T-cell (primary cell): ENCODE measurements around the gene TAL2. TPM values are rescaled to one million over a fixed set of nuclear protein-coding genes. Genes with fewer than 3 reads are reported as not detected.

Source experiments
- ATAC-seq, 4 experiments: fragments of 200-7000 bp in 3 of 4; fragments of 150-1000 bp in 1 of 4; cut with Tn5 transposase; replicated peaks in 1 of 4; 1 replicate in 3 of 4; 2 replicates in 1 of 4; pipeline ENCODE4 v1.10.0; 2021; ENCODE audit warnings: moderate library complexity in 3 of 4, mild to moderate bottlenecking in 2 of 4, moderate number of reproducible peaks in 1 of 4
- CTCF ChIA-PET, 2 donors: fragments of 300-600 bp; sonication (Branson Sonifier 250); formaldehyde crosslinking; loops; one replicate each; lab custom pipeline; 2022; ENCODE audit warnings: antibody characterized with exemption in 2 of 2; lab: Charles Lee
- POLR2A ChIA-PET, 2 donors: fragments of 300-600 bp; sonication (Branson Sonifier 250); formaldehyde crosslinking; loops; one replicate each; lab custom pipeline; 2022; ENCODE audit warnings: antibody characterized with exemption in 2 of 2; lab: Charles Lee
- DNase-seq, 35 experiments: peaks; one replicate each; pipeline versions ENCODE4 v3.0.0 to v3.0.0-alpha.2; 2013 to 2023
- H3K27ac ChIP-seq: one replicate; pipeline ENCODE4 v1.5.1; 2013; ENCODE audit warnings: low read length
- H3K27me3 ChIP-seq, 2 experiments: replicated peaks in 1 of 2; 1 replicate in 1 of 2; 2 replicates in 1 of 2; pipeline versions ENCODE4 v1.6.1 to v1.7.0; 2013; ENCODE audit warnings: low read length in 1 of 2, mixed read lengths in 1 of 2; ENCODE audit not compliant: control insufficient read depth in 2 of 2, insufficient read depth in 2 of 2; ENCODE audit errors: extremely low read depth in 1 of 2
- H3K36me3 ChIP-seq, 2 donors: 1 replicate in 1 of 2; 2 replicates in 1 of 2; pipeline versions ENCODE4 v1.6.1 to v1.7.0; 2013; ENCODE audit warnings: low read length in 1 of 2; ENCODE audit not compliant: control insufficient read depth in 2 of 2, insufficient read depth in 1 of 2; ENCODE audit errors: extremely low read depth in 1 of 2
- H3K4me1 ChIP-seq, 2 experiments: 1 replicate in 1 of 2; 2 replicates in 1 of 2; pipeline versions ENCODE4 v1.6.1 to v1.7.0; 2013; ENCODE audit warnings: low read length in 2 of 2, mixed read lengths in 1 of 2; ENCODE audit not compliant: insufficient read depth in 2 of 2, control insufficient read depth in 1 of 2; ENCODE audit errors: extremely low read depth in 1 of 2
- H3K4me3 ChIP-seq, 2 donors: 1 replicate in 1 of 2; 2 replicates in 1 of 2; pipeline versions ENCODE4 v1.5.1 to v1.7.0; 2013; ENCODE audit warnings: mild to moderate bottlenecking in 2 of 2, low read length in 1 of 2, moderate library complexity in 1 of 2; ENCODE audit not compliant: control insufficient read depth in 1 of 2; ENCODE audit errors: extremely low read depth in 1 of 2
- H3K9me3 ChIP-seq: 2 replicates; pipeline ENCODE4 v1.7.0; 2013
- H3K27ac Mint-ChIP-seq, 2 donors: one replicate each; pipeline ENCODE4 v1.8.0; 2020 to 2021; ENCODE audit warnings: mild to moderate bottlenecking in 2 of 2, mixed read lengths in 2 of 2
- H3K27me3 Mint-ChIP-seq, 2 donors: one replicate each; pipeline ENCODE4 v1.8.0; 2021 to 2022; ENCODE audit warnings: mixed read lengths in 2 of 2
- H3K36me3 Mint-ChIP-seq: one replicate; pipeline ENCODE4 v1.8.0; 2021; ENCODE audit warnings: mixed read lengths
- H3K4me1 Mint-ChIP-seq, 3 donors: one replicate each; pipeline ENCODE4 v1.8.0; 2020 to 2022; ENCODE audit warnings: mixed read lengths in 3 of 3, mild to moderate bottlenecking in 1 of 3
- H3K4me3 Mint-ChIP-seq, 3 donors: one replicate each; pipeline ENCODE4 v1.8.0; 2020 to 2022; ENCODE audit warnings: mild to moderate bottlenecking in 3 of 3, mixed read lengths in 3 of 3, moderate library complexity in 3 of 3
- H3K9me3 Mint-ChIP-seq, 3 donors: one replicate each; pipeline ENCODE4 v1.8.0; 2020 to 2022; ENCODE audit warnings: mixed read lengths in 3 of 3
- WGBS: methylation state at CpG from one replicate; pipeline ENCODE4 v1.1.5; 2013; ENCODE audit warnings: missing lambda C conversion rate; ENCODE audit not compliant: insufficient coverage; 5-methylcytosine and 5-hydroxymethylcytosine counted together
- total RNA-seq, 35 experiments: library from RNA in 6 of 35; stranded (reverse) in 6 of 35; fragments of 120-200 nt in 1 of 35; gene quantifications; one replicate each; pipeline versions ENCODE4 v1.2.1 to v1.2.4 and lab custom pipeline; 2013 to 2026

The TAL2 gene
- total RNA-seq, 5 donors from 2014 or later (not counting 1 experiment from before 2014, with no cell fraction given), result not detected

GRCh38 chr9:105637787-105638395, 24.4 kb upstream of the TAL2 start:
- ATAC-seq, result no peak
- no peak overlapping the region for H3K4me3 Mint-ChIP-seq
- peaks cover 0 to 15% of the 10 kb centered on the region in 2 donors for H3K36me3 ChIP-seq
- H3K9me3 ChIP-seq, result no peaks in the 10 kb centered on the region
- no peaks in the 10 kb centered on the region for H3K4me1 ChIP-seq
- WGBS, result 100% methylated on average over 2 of the region's 4 CpGs
- no peaks in the 10 kb centered on the region for H3K27me3 Mint-ChIP-seq
- no peaks in the 10 kb centered on the region for H3K27me3 ChIP-seq
- DNase-seq, result no peak
- CTCF ChIA-PET, result no interaction called here
- no peak overlapping the region for H3K27ac Mint-ChIP-seq
- H3K27ac ChIP-seq, result no peak overlapping the region
- H3K36me3 Mint-ChIP-seq, result peaks cover 48% of the 10 kb centered on the region
- no peaks in the 10 kb centered on the region for H3K4me1 Mint-ChIP-seq
- H3K9me3 Mint-ChIP-seq, result no peaks in the 10 kb centered on the region
- POLR2A ChIA-PET, result interaction anchor here in 1 of 2 donors (0.6 kb wide), 1 partner anchor 610 kb away, joined by 3 read pairs; no protein-coding TSS in a partner anchor
- H3K4me3 ChIP-seq, result no peak overlapping the region

- no peaks in the 10 kb centered on the region for H3K4me1 ChIP-seq
- peaks cover 0 to 9% of the 10 kb centered on the region in 2 donors for H3K36me3 ChIP-seq
- ChIA-PET POLR2A (no interaction called here), CTCF (no interaction called here)
- ATAC-seq (no peak), DNase-seq (no peak)
- H3K4me3 ChIP-seq, result no peak overlapping the region
- no peaks in the 10 kb centered on the region for H3K27me3 ChIP-seq
- H3K27ac ChIP-seq, result no peak overlapping the region
- H3K9me3 ChIP-seq, result no peaks in the 10 kb centered on the region
- no peaks in the 10 kb centered on the region for H3K9me3 Mint-ChIP-seq
- no peaks in the 10 kb centered on the region for H3K4me1 Mint-ChIP-seq
- H3K27ac Mint-ChIP-seq, result no peak overlapping the region
- H3K36me3 Mint-ChIP-seq, result peaks cover 39% of the 10 kb centered on the region
- no peaks in the 10 kb centered on the region for H3K27me3 Mint-ChIP-seq
- H3K4me3 Mint-ChIP-seq, result no peak overlapping the region
Measured at GRCh38 chr9:105639936-105640335, 22.3 kb upstream of the TAL2 start.

GRCh38 chr9:105643795-105644194, 18.5 kb upstream of the TAL2 start:
- DNase-seq (no peak), ATAC-seq (no peak)
- H3K27ac Mint-ChIP-seq, result no peak overlapping the region
- H3K36me3 Mint-ChIP-seq, result peaks cover 25% of the 10 kb centered on the region
- no peak overlapping the region for H3K4me3 Mint-ChIP-seq
- Histone ChIP-seq H3K4me1 (no peaks in the 10 kb centered on the region), H3K4me3 (no peak overlapping the region), H3K27me3 (no peaks in the 10 kb centered on the region), H3K36me3 (peaks cover 0 to 2% of the 10 kb centered on the region in 2 donors), H3K9me3 (no peaks in the 10 kb centered on the region), H3K27ac (no peak overlapping the region)
- ChIA-PET POLR2A (no interaction called here), CTCF (no interaction called here)
- no peaks in the 10 kb centered on the region for H3K4me1 Mint-ChIP-seq
- H3K9me3 Mint-ChIP-seq, result no peaks in the 10 kb centered on the region
- no peaks in the 10 kb centered on the region for H3K27me3 Mint-ChIP-seq

GRCh38 chr9:105646879-105647594, 15.2 kb upstream of the TAL2 start:
- WGBS, result 89% methylated on average over 1 of the region's 7 CpGs
- H3K9me3 Mint-ChIP-seq, result no peaks in the 10 kb centered on the region
- H3K27me3 Mint-ChIP-seq, result no peaks in the 10 kb centered on the region
- no peaks in the 10 kb centered on the region for H3K36me3 ChIP-seq
- H3K36me3 Mint-ChIP-seq, result peaks cover 5% of the 10 kb centered on the region
- H3K4me3 ChIP-seq, result no peak overlapping the region
- CTCF ChIA-PET, result no interaction called here
- H3K4me1 Mint-ChIP-seq, result no peaks in the 10 kb centered on the region
- DNase-seq, result no peak
- H3K27ac ChIP-seq, result no peak overlapping the region
- POLR2A ChIA-PET, result interaction anchor here in 1 of 2 donors (0.6 kb wide), 1 partner anchor 15 kb away, joined by 3 read pairs; the partner anchor contains the start of gene TAL2
- H3K4me1 ChIP-seq, result no peaks in the 10 kb centered on the region
- no peak overlapping the region for H3K27ac Mint-ChIP-seq
- peaks cover 0 to 2% of the 10 kb centered on the region in 2 experiments for H3K27me3 ChIP-seq
- no peak for ATAC-seq
- no peak overlapping the region for H3K4me3 Mint-ChIP-seq
- H3K9me3 ChIP-seq, result no peaks in the 10 kb centered on the region

GRCh38 chr9:105647595-105648349, 14.5 kb upstream of the TAL2 start:
- Mint-ChIP-seq H3K4me3 (no peak overlapping the region), H3K4me1 (no peaks in the 10 kb centered on the region), H3K36me3 (peaks cover 3% of the 10 kb centered on the region), H3K9me3 (no peaks in the 10 kb centered on the region), H3K27me3 (no peaks in the 10 kb centered on the region), H3K27ac (no peak overlapping the region)
- DNase-seq, result no peak
- ATAC-seq, result no peak
- peaks cover 0 to 2% of the 10 kb centered on the region in 2 experiments for H3K27me3 ChIP-seq
- ChIA-PET CTCF (no interaction called here), POLR2A (interaction anchor here (0.6 kb wide), 2 partner anchors 356 to 1181 kb away, joined by 3 to 4 read pairs; no protein-coding TSS in a partner anchor)
- WGBS, result 96% methylated on average over 8 of the region's 12 CpGs
- H3K9me3 ChIP-seq, result no peaks in the 10 kb centered on the region
- no peaks in the 10 kb centered on the region for H3K36me3 ChIP-seq
- no peak overlapping the region for H3K4me3 ChIP-seq
- H3K27ac ChIP-seq, result no peak overlapping the region
- H3K4me1 ChIP-seq, result no peaks in the 10 kb centered on the region

GRCh38 chr9:105651806-105652205, 10.5 kb upstream of the TAL2 start:
- Histone ChIP-seq H3K36me3 (no peaks in the 10 kb centered on the region), H3K27me3 (peaks cover 0 to 21% of the 10 kb centered on the region in 2 experiments), H3K27ac (no peak overlapping the region), H3K4me3 (no peak overlapping the region), H3K4me1 (peaks cover 3 to 10% of the 10 kb centered on the region in 2 experiments), H3K9me3 (no peaks in the 10 kb centered on the region)
- no peak overlapping the region for H3K4me3 Mint-ChIP-seq
- no peak for ATAC-seq
- H3K4me1 Mint-ChIP-seq, result peaks cover 6 to 9% (median 7%) of the 10 kb centered on the region in 3 donors
- no peak for DNase-seq
- no peak overlapping the region for H3K27ac Mint-ChIP-seq
- H3K27me3 Mint-ChIP-seq, result peaks cover 11 to 17% of the 10 kb centered on the region in 2 donors
- ChIA-PET CTCF (no interaction called here), POLR2A (no interaction called here)
- H3K9me3 Mint-ChIP-seq, result no peaks in the 10 kb centered on the region
- no CpG with 5 or more reads among the region's 4 CpGs for WGBS
- no peaks in the 10 kb centered on the region for H3K36me3 Mint-ChIP-seq
